ENCODE data around the gene HARS1. TPM values are rescaled to one million over a fixed set of nuclear protein-coding genes. Genes with fewer than 3 reads are reported as not detected.
"Not testable (repeated sequence)": the region's sequence is repeated elsewhere in the genome, so short reads cannot be mapped to it uniquely, and the experiment has no call there.

Gene HARS1
- total and polyA plus RNA-seq, 2 donors (not counting 1 experiment from before 2014, with no cell fraction given), result 53.2 to 85.8 TPM

DNA sequence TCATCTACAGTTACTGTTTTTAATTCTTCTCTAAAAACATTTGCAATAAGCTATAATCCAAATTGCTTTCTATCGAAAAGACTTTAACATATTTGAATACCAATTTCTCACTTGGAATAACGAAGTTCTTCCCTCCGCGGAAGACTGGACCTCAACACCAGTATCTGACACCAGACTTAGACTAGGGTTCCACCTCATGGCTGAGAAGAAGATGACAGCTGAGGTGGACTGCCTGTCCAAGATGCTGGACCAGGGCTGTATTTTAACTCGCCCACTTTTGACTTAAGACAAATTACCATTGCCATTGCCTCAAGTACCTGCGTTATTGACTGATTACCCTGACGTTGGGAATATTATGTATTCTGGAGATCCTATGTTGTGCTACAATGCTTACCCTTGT is 43.2 kb upstream of the HARS1 start:
- DNase-seq (ENCODE audit: low read depth in 2 of 2), result no peak
- Histone ChIP-seq H3K36me3 (ENCODE audit: control insufficient read depth, insufficient read depth, low read length) (no peaks in the 10 kb centered on the region), H2AFZ (ENCODE audit: low read length) (no peak overlapping the region), H3K4me1 (ENCODE audit: control insufficient read depth, extremely low read depth, insufficient read depth, low read length) (no peaks in the 10 kb centered on the region), H3K27ac (ENCODE audit: insufficient read depth, low read length) (no peak overlapping the region), H3K27me3 (ENCODE audit: control insufficient read depth, insufficient read depth, low read length) (no peaks in the 10 kb centered on the region), H4K20me1 (ENCODE audit: control insufficient read depth, extremely low read depth, insufficient read depth, low read length) (no peaks in the 10 kb centered on the region), H3K9me3 (ENCODE audit: control insufficient read depth, insufficient read depth, low read depth, low read length) (no peaks in the 10 kb centered on the region), H3K9ac (ENCODE audit: insufficient read depth, low read length) (no peak overlapping the region), H3K4me3 (replicated peaks in 1 of 4; ENCODE audit: control extremely low read depth in 1 of 4, insufficient read depth in 1 of 4, low read depth in 3 of 4, low read length in 4 of 4) (no peak overlapping the region), H3K4me2 (ENCODE audit: extremely low read depth, insufficient read depth, low read length) (no peak overlapping the region), H3K79me2 (ENCODE audit: control insufficient read depth, insufficient read depth, low read length) (no peaks in the 10 kb centered on the region)
- TF ChIP-seq, protein P1, sequence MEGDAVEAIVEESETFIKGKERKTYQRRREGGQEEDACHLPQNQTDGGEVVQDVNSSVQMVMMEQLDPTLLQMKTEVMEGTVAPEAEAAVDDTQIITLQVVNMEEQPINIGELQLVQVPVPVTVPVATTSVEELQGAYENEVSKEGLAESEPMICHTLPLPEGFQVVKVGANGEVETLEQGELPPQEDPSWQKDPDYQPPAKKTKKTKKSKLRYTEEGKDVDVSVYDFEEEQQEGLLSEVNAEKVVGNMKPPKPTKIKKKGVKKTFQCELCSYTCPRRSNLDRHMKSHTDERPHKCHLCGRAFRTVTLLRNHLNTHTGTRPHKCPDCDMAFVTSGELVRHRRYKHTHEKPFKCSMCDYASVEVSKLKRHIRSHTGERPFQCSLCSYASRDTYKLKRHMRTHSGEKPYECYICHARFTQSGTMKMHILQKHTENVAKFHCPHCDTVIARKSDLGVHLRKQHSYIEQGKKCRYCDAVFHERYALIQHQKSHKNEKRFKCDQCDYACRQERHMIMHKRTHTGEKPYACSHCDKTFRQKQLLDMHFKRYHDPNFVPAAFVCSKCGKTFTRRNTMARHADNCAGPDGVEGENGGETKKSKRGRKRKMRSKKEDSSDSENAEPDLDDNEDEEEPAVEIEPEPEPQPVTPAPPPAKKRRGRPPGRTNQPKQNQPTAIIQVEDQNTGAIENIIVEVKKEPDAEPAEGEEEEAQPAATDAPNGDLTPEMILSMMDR (conservative IDR thresholded peaks at IDR 0.05 in 1 of 2, IDR thresholded peaks at IDR 0.05 in 1 of 2; ENCODE audit: low read depth in 1 of 2, low read length in 2 of 2), result no peak
- TF ChIP-seq EZH2 (IDR thresholded peaks at IDR 0.05; ENCODE audit: low read length, missing control alignments), result no peak

DNA sequence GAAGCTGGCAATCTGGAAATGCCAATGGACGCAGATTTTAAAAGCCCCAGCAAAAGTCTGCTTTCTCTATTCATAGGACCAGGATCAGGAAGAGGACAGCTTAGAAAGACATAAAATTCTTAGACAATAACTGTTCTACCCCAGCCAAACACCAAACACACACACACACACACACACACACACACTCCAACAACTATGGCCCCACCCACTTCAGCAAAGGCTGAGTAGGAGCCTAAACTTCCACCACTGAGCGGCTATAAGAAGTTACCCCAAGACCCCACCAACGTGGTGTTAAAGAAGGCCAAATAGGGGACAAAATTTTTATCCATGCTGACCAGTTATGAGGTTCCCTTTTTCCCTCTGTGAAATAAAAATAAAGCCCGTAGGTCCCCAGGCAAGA is 41.9 kb upstream of the HARS1 start:
- no peak overlapping the region for H3K4me2 ChIP-seq (ENCODE audit: extremely low read depth, insufficient read depth, low read length)
- H3K36me3 ChIP-seq (ENCODE audit: control insufficient read depth, insufficient read depth, low read length), result no peaks in the 10 kb centered on the region
- H3K9ac ChIP-seq (ENCODE audit: insufficient read depth, low read length), result no peak overlapping the region
- no peak overlapping the region for H3K4me3 ChIP-seq (replicated peaks in 1 of 4; ENCODE audit: control extremely low read depth in 1 of 4, insufficient read depth in 1 of 4, low read depth in 3 of 4, low read length in 4 of 4)
- H2AFZ ChIP-seq (ENCODE audit: low read length), result no peak overlapping the region
- H4K20me1 ChIP-seq (ENCODE audit: control insufficient read depth, extremely low read depth, insufficient read depth, low read length), result no peaks in the 10 kb centered on the region
- no peaks in the 10 kb centered on the region for H3K9me3 ChIP-seq (ENCODE audit: control insufficient read depth, insufficient read depth, low read depth, low read length)
- H3K79me2 ChIP-seq (ENCODE audit: control insufficient read depth, insufficient read depth, low read length), result no peaks in the 10 kb centered on the region
- TF ChIP-seq, protein P1 (conservative IDR thresholded peaks at IDR 0.05 in 1 of 2, IDR thresholded peaks at IDR 0.05 in 1 of 2; ENCODE audit: low read depth in 1 of 2, low read length in 2 of 2), result no peak
- no peak for TF ChIP-seq EZH2 (IDR thresholded peaks at IDR 0.05; ENCODE audit: low read length, missing control alignments)
- H3K27me3 ChIP-seq (ENCODE audit: control insufficient read depth, insufficient read depth, low read length), result no peaks in the 10 kb centered on the region
- no peak for DNase-seq (ENCODE audit: low read depth in 2 of 2)
- H3K27ac ChIP-seq (ENCODE audit: insufficient read depth, low read length), result no peak overlapping the region
- H3K4me1 ChIP-seq (ENCODE audit: control insufficient read depth, extremely low read depth, insufficient read depth, low read length), result no peaks in the 10 kb centered on the region

DNA sequence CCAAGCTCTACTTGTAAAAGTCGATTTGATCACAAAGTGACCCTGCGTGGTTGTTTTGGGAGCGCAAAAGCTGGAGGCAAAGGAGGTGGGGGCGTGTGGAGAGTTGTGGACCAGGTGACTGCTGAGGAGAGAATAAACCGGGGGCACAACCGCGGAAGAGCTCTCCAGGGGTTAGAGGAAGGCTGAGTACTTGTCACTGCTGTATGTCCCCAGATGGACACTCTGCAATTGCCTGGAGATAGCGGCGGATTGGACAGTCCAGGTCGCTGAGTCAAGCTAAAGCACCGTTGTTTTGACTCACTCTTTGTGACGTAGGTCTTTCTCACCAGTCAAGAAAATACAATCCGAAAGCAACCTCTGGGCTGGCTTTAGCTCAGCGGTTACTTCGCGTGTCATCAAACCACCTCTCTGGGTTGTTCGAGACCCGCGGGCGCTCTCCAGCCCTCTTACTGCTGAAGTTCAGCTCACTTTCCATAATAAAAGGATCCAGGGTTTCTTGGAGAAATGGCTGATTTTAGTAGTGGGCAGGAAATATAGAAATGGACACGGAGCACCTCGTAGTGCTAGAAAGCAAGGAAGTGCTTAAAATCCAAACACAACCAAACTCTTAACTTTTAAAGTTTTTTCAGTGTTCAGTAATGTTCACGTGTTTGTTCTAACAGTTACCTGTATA is 34.8 kb upstream of the HARS1 start:
- DNase-seq (ENCODE audit: low read depth in 2 of 2), result peak; percentile 89 to 92
- Histone ChIP-seq H3K4me3 (replicated peaks in 1 of 4; ENCODE audit: control extremely low read depth in 1 of 4, insufficient read depth in 1 of 4, low read depth in 3 of 4, low read length in 4 of 4) (peak overlapping the region; percentile 13 to 70 (median 34)), H3K9me3 (ENCODE audit: control insufficient read depth, insufficient read depth, low read depth, low read length) (no peaks in the 10 kb centered on the region), H3K4me1 (ENCODE audit: control insufficient read depth, extremely low read depth, insufficient read depth, low read length) (no peaks in the 10 kb centered on the region), H3K27ac (ENCODE audit: insufficient read depth, low read length) (no peak overlapping the region), H3K4me2 (ENCODE audit: extremely low read depth, insufficient read depth, low read length) (peak overlapping the region; percentile 46), H2AFZ (ENCODE audit: low read length) (peak overlapping the region; percentile 1), H3K27me3 (ENCODE audit: control insufficient read depth, insufficient read depth, low read length) (no peaks in the 10 kb centered on the region), H4K20me1 (ENCODE audit: control insufficient read depth, extremely low read depth, insufficient read depth, low read length) (no peaks in the 10 kb centered on the region), H3K79me2 (ENCODE audit: control insufficient read depth, insufficient read depth, low read length) (no peaks in the 10 kb centered on the region), H3K36me3 (ENCODE audit: control insufficient read depth, insufficient read depth, low read length) (no peaks in the 10 kb centered on the region), H3K9ac (ENCODE audit: insufficient read depth, low read length) (no peak overlapping the region)
- no peak for TF ChIP-seq EZH2 (IDR thresholded peaks at IDR 0.05; ENCODE audit: low read length, missing control alignments)
- TF ChIP-seq, protein P1 (conservative IDR thresholded peaks at IDR 0.05 in 1 of 2, IDR thresholded peaks at IDR 0.05 in 1 of 2; ENCODE audit: low read depth in 1 of 2, low read length in 2 of 2), result no peak

DNA sequence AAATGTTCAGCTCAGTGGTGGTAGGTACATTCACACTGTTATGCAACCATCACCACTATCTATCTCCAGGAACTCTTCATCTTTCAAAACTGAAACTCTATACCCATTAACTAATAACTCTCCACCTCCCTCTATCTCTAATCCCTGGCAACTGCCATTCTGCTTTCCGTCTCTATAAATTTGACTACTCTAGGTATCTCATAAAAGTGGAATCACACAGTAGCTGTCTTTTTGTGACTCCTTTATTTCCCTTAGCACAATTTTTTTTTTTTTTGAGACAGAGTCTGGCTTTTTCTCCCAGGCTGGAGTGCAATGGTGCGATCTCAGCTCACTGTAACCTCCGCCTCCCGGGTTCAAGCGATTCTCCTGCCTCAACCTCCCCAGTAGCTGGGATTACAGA is 30.2 kb upstream of the HARS1 start:
- H3K27ac ChIP-seq (ENCODE audit: insufficient read depth, low read length); H2AFZ ChIP-seq (ENCODE audit: low read length); H3K9me3 ChIP-seq (ENCODE audit: control insufficient read depth, insufficient read depth, low read depth, low read length): not testable (repeated sequence)

DNA sequence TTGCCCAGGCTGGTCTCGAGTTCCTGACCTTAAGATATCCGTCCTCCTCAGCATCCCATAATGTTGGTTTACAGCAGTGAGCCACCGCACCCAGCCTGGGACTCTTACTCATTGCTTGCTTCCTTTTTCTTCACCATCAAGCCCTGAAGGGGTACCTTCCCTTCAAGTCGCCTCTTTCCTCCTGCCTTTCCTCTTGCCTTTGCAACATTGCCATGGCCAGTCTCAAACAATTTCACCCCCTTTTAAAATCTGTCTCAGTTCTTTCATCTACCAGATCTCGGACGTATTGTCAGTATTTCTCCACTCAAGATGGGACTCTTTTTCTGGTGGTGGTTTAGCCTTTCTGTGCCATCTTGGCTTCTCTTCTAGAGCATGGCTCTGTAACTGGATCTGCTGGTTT is 29.6 kb upstream of the HARS1 start:
- not testable (repeated sequence) for H3K4me3 ChIP-seq (replicated peaks in 1 of 4; ENCODE audit: control extremely low read depth in 1 of 4, insufficient read depth in 1 of 4, low read depth in 3 of 4, low read length in 4 of 4); H3K27me3 ChIP-seq (ENCODE audit: control insufficient read depth, insufficient read depth, low read length); H3K9ac ChIP-seq (ENCODE audit: insufficient read depth, low read length); H3K27ac ChIP-seq (ENCODE audit: insufficient read depth, low read length); H3K4me1 ChIP-seq (ENCODE audit: control insufficient read depth, extremely low read depth, insufficient read depth, low read length); H3K79me2 ChIP-seq (ENCODE audit: control insufficient read depth, insufficient read depth, low read length); H3K36me3 ChIP-seq (ENCODE audit: control insufficient read depth, insufficient read depth, low read length); DNase-seq (ENCODE audit: low read depth in 2 of 2); H3K9me3 ChIP-seq (ENCODE audit: control insufficient read depth, insufficient read depth, low read depth, low read length); H2AFZ ChIP-seq (ENCODE audit: low read length); H3K4me2 ChIP-seq (ENCODE audit: extremely low read depth, insufficient read depth, low read length); H4K20me1 ChIP-seq (ENCODE audit: control insufficient read depth, extremely low read depth, insufficient read depth, low read length)

More for the DNA sequence above, 30.2 kb upstream of the HARS1 start:
- H3K4me3 ChIP-seq (replicated peaks in 1 of 4; ENCODE audit: control extremely low read depth in 1 of 4, insufficient read depth in 1 of 4, low read depth in 3 of 4, low read length in 4 of 4); DNase-seq (ENCODE audit: low read depth in 2 of 2); H3K36me3 ChIP-seq (ENCODE audit: control insufficient read depth, insufficient read depth, low read length); H3K27me3 ChIP-seq (ENCODE audit: control insufficient read depth, insufficient read depth, low read length); H4K20me1 ChIP-seq (ENCODE audit: control insufficient read depth, extremely low read depth, insufficient read depth, low read length); H3K79me2 ChIP-seq (ENCODE audit: control insufficient read depth, insufficient read depth, low read length); H3K4me2 ChIP-seq (ENCODE audit: extremely low read depth, insufficient read depth, low read length); H3K4me1 ChIP-seq (ENCODE audit: control insufficient read depth, extremely low read depth, insufficient read depth, low read length); H3K9ac ChIP-seq (ENCODE audit: insufficient read depth, low read length): not testable (repeated sequence)

Data from fibroblast of lung (primary cell).